Esophagus muscularis mucosa (tissue), 4 donors: ENCODE data around the gene CKS1B. TPM values are rescaled to one million over a fixed set of nuclear protein-coding genes. Genes with fewer than 3 reads are reported as not detected.

Experiments
- DNase-seq: peaks from one replicate; pipeline ENCODE4 v3.0.0-alpha.2; 2017; ENCODE audit errors: extremely low spot score
- H3K27ac ChIP-seq, 4 donors: fragments of 200-600 bp; sonication (generic); replicated peaks in 1 of 4; 1 replicate in 3 of 4; 2 replicates in 1 of 4; pipeline ENCODE4 v1.5.1; 2016 to 2019; ENCODE audit warnings: mild to moderate bottlenecking in 1 of 4
- H3K27me3 ChIP-seq, 4 donors: fragments of 200-600 bp; sonication (generic); one replicate each; pipeline versions ENCODE4 v1.5.1 to v1.6.0; 2016 to 2019
- H3K36me3 ChIP-seq, 4 donors: fragments of 200-600 bp; sonication (generic); one replicate each; pipeline ENCODE4 v1.5.1; 2016 to 2019
- H3K4me1 ChIP-seq, 4 donors: fragments of 200-600 bp; sonication (generic); one replicate each; pipeline ENCODE4 v1.5.1; 2016 to 2019
- H3K4me3 ChIP-seq, 4 donors: fragments of 200-600 bp; sonication (generic); 1 replicate in 2 of 4; 2 replicates in 2 of 4; pipeline ENCODE4 v1.5.1; 2016 to 2019; ENCODE audit warnings: mild to moderate bottlenecking in 4 of 4, moderate library complexity in 1 of 4
- H3K9me3 ChIP-seq, 4 donors: fragments of 200-600 bp; sonication (generic); 1 replicate in 3 of 4; 2 replicates in 1 of 4; pipeline ENCODE4 v1.5.1; 2016 to 2019
- EP300 ChIP-seq: sonication (generic); formaldehyde crosslinking; IDR thresholded peaks from one replicate; pipeline ENCODE4 v1.6.1; 2017; ENCODE audit warnings: antibody characterized with exemption
- POLR2A ChIP-seq: fragments of 450-650 bp; IDR thresholded peaks from one replicate; pipeline ENCODE4 v1.6.1; 2017; ENCODE audit warnings: antibody characterized with exemption, moderate library complexity, mild to moderate bottlenecking, low read depth
- POLR2AphosphoS5 ChIP-seq, 2 donors: sonication (generic); formaldehyde crosslinking; IDR thresholded peaks; one replicate each; pipeline ENCODE4 v1.6.1; 2017; ENCODE audit warnings: antibody characterized with exemption in 2 of 2
- WGBS: methylation state at CpG from one replicate; pipeline ENCODE4 v1.1.5; 2018; 5-methylcytosine and 5-hydroxymethylcytosine counted together
- intact Hi-C: fragments of 100-400 bp; cut with DNase I; formaldehyde crosslinking; loops from one replicate; pipeline ENCODE4 v1.15.1; 2023
- total RNA-seq, 4 donors: library from RNA; depleted of rRNA; stranded (reverse); fragments of >200 nt; gene quantifications; one replicate each; pipeline versions ENCODE4 v1.1.0 to v1.2.1, GENCODE V29; 2016
- TF ChIP-seq, protein P1 (sequence below), 3 experiments: fragments of 200-600 bp in 2 of 3; fragments of 450-650 bp in 1 of 3; sonication (generic) in 2 of 3; IDR thresholded peaks; one replicate each; pipeline ENCODE4 v1.5.1; 2017 to 2019; ENCODE audit warnings: antibody characterized with exemption in 3 of 3, mild to moderate bottlenecking in 2 of 3, moderate library complexity in 1 of 3

The CKS1B gene
- total RNA-seq, 4 donors from 2014 or later = 11.6 to 21.5 (median 18.8) TPM

GRCh38 chr1:155022136-155022926, 47.9 kb downstream of the CKS1B start:
- no peak for DNase-seq
- peaks cover 8 to 18% (median 14%) of the 10 kb centered on the region in 4 donors for H3K4me1 ChIP-seq
- 92% methylated on average over 8 of the region's 8 CpGs for WGBS
- no peaks in the 10 kb centered on the region for H3K9me3 ChIP-seq
- H3K27ac ChIP-seq = no peak overlapping the region
- H3K27me3 ChIP-seq = no peaks in the 10 kb centered on the region
- no peak overlapping the region for H3K4me3 ChIP-seq
- TF ChIP-seq, protein P1, sequence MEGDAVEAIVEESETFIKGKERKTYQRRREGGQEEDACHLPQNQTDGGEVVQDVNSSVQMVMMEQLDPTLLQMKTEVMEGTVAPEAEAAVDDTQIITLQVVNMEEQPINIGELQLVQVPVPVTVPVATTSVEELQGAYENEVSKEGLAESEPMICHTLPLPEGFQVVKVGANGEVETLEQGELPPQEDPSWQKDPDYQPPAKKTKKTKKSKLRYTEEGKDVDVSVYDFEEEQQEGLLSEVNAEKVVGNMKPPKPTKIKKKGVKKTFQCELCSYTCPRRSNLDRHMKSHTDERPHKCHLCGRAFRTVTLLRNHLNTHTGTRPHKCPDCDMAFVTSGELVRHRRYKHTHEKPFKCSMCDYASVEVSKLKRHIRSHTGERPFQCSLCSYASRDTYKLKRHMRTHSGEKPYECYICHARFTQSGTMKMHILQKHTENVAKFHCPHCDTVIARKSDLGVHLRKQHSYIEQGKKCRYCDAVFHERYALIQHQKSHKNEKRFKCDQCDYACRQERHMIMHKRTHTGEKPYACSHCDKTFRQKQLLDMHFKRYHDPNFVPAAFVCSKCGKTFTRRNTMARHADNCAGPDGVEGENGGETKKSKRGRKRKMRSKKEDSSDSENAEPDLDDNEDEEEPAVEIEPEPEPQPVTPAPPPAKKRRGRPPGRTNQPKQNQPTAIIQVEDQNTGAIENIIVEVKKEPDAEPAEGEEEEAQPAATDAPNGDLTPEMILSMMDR (IDR thresholded peaks at IDR 0.05) = no peak
- TF ChIP-seq POLR2AphosphoS5 (IDR thresholded peaks at IDR 0.05) (no peak), POLR2A (no peak), EP300 (no peak)
- H3K36me3 ChIP-seq = no peaks in the 10 kb centered on the region
- intact Hi-C loops = no loop called here

- WGBS = 72% methylated on average over 4 of the region's 4 CpGs
- Histone ChIP-seq H3K36me3 (no peaks in the 10 kb centered on the region), H3K27me3 (no peaks in the 10 kb centered on the region), H3K27ac (no peak overlapping the region), H3K9me3 (no peaks in the 10 kb centered on the region), H3K4me1 (peaks cover 5 to 13% (median 8%) of the 10 kb centered on the region in 4 donors), H3K4me3 (no peak overlapping the region)
- intact Hi-C loops = no loop called here
- TF ChIP-seq EP300 = no peak
- no peak for TF ChIP-seq POLR2AphosphoS5 (IDR thresholded peaks at IDR 0.05)
- TF ChIP-seq, protein P1 (IDR thresholded peaks at IDR 0.05) = no peak
- no peak for TF ChIP-seq POLR2A
- DNase-seq = no peak
Observed at GRCh38 chr1:155022927-155023236, 48.4 kb downstream of the CKS1B start.

DNA sequence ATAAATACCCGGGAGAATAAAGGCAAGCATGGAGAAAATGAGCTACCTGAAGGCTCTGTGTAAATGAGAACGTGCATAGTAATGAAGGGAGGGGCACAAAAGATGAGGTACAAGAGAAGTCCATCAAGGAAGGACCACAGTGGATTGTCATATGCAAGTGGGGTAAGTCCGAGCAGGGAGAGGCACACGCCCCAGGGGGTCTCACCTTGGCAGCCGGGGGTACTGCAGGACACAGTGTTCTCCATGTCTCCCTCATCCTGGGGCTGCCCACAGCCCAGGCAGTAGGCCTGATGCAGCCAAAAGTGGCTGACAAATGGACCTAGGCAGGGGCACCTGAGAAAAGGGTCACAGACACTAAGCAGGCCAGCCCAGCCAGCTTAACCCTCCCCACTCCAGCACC, 49.1 kb downstream of the CKS1B start:
- Histone ChIP-seq H3K4me3 (no peak overlapping the region), H3K27ac (no peak overlapping the region), H3K4me1 (peaks cover 0 to 5% (median under 1%) of the 10 kb centered on the region in 4 donors), H3K36me3 (no peaks in the 10 kb centered on the region), H3K27me3 (no peaks in the 10 kb centered on the region), H3K9me3 (no peaks in the 10 kb centered on the region)
- TF ChIP-seq EP300 = no peak
- TF ChIP-seq POLR2A = no peak
- TF ChIP-seq, protein P1 (IDR thresholded peaks at IDR 0.05) = no peak
- TF ChIP-seq POLR2AphosphoS5 (IDR thresholded peaks at IDR 0.05) = no peak
- DNase-seq = no peak
- 80% methylated on average over 5 of the region's 5 CpGs for WGBS
- intact Hi-C loops = no loop called here

- TF ChIP-seq POLR2A (no peak), EP300 (no peak), POLR2AphosphoS5 (IDR thresholded peaks at IDR 0.05) (no peak)
- TF ChIP-seq, protein P1 (IDR thresholded peaks at IDR 0.05) = no peak
- intact Hi-C loops = no loop called here
- Histone ChIP-seq H3K9me3 (no peaks in the 10 kb centered on the region), H3K27ac (no peak overlapping the region), H3K4me1 (no peaks in the 10 kb centered on the region), H3K27me3 (no peaks in the 10 kb centered on the region), H3K36me3 (no peaks in the 10 kb centered on the region), H3K4me3 (no peak overlapping the region)
- DNase-seq = no peak
- WGBS = 93% methylated on average over 9 of the region's 9 CpGs
Observed at GRCh38 chr1:155024315-155024714, 49.8 kb downstream of the CKS1B start.

GRCh38 chr1:155026154-155026553, 51.7 kb downstream of the CKS1B start:
- TF ChIP-seq POLR2A = no peak
- no peak for TF ChIP-seq POLR2AphosphoS5 (IDR thresholded peaks at IDR 0.05)
- no peak for TF ChIP-seq EP300
- TF ChIP-seq, protein P1 (IDR thresholded peaks at IDR 0.05) = no peak
- H3K36me3 ChIP-seq = no peaks in the 10 kb centered on the region
- DNase-seq = no peak
- 54% methylated on average over 7 of the region's 9 CpGs for WGBS
- intact Hi-C loops = no loop called here
- no peak overlapping the region for H3K27ac ChIP-seq
- no peaks in the 10 kb centered on the region for H3K27me3 ChIP-seq
- no peaks in the 10 kb centered on the region for H3K4me1 ChIP-seq
- no peaks in the 10 kb centered on the region for H3K9me3 ChIP-seq
- H3K4me3 ChIP-seq = no peak overlapping the region
